ENCODE data around the gene KRT78. TPM values are rescaled to one million over a fixed set of nuclear protein-coding genes. Genes with fewer than 3 reads are reported as not detected.

The KRT78 gene
- polyA plus RNA-seq, 3 donors: not detected

- Histone ChIP-seq H3K4me2 (replicated peaks; ENCODE audit: extremely low read depth, low read length, poor library complexity, severe bottlenecking) (no peak overlapping the region), H3K4me1 (ENCODE audit: control insufficient read depth in 1 of 2, insufficient read depth in 2 of 2, low read length in 2 of 2) (no peaks in the 10 kb centered on the region), H3K9me3 (replicated peaks in 1 of 2; ENCODE audit: control insufficient read depth in 1 of 2, insufficient read depth in 1 of 2, low read length in 2 of 2) (no peaks in the 10 kb centered on the region), H3K27ac (ENCODE audit: low read depth in 1 of 2, low read length in 2 of 2) (no peak overlapping the region), H3K27me3 (ENCODE audit: control insufficient read depth in 2 of 2, insufficient read depth in 2 of 2, low read length in 2 of 2) (no peaks in the 10 kb centered on the region), H4K20me1 (ENCODE audit: insufficient read depth, low read length) (no peaks in the 10 kb centered on the region), H3K9ac (ENCODE audit: insufficient read depth, low read length, poor library complexity, severe bottlenecking) (no peak overlapping the region), H2AFZ (ENCODE audit: insufficient read depth, low read depth, low read length, poor library complexity, severe bottlenecking) (no peak overlapping the region), H3K4me3 (replicated peaks in 1 of 3; ENCODE audit: low read depth in 2 of 3, low read length in 3 of 3) (no peak overlapping the region), H3K79me2 (ENCODE audit: insufficient read depth, low read length) (no peaks in the 10 kb centered on the region), H3K36me3 (replicated peaks in 1 of 2; ENCODE audit: control insufficient read depth in 1 of 2, insufficient read depth in 2 of 2, low read length in 2 of 2) (no peaks in the 10 kb centered on the region)
- Mint-ChIP-seq H3K4me1 (no peaks in the 10 kb centered on the region), H3K36me3 (no peaks in the 10 kb centered on the region), H3K9me3 (peaks cover 0 to 2% (median 0%) of the 10 kb centered on the region in 7 donors), H3K4me3 (no peak overlapping the region), H3K27ac (no peak overlapping the region), H3K27me3 (ENCODE audit: low read depth in 3 of 3) (peaks cover 5 to 9% (median 7%) of the 10 kb centered on the region in 3 donors)
- DNase-seq: no peak
- whole genome bisulfite sequencing (ENCODE audit: insufficient coverage): 71% methylated on average over 5 of the region's 6 CpGs
- intact Hi-C loops (cut with micrococcal nuclease): no loop called here
- TF ChIP-seq CTCF (IDR thresholded peaks at IDR 0.05): no peak
Measured at GRCh38 chr12:52802442-52802841, 46.4 kb downstream of the KRT78 start.

GRCh38 chr12:52801773-52802172 lies 47.0 kb downstream of the KRT78 start:
- DNase-seq: no peak
- H3K4me3 Mint-ChIP-seq: no peak overlapping the region
- intact Hi-C loops (cut with micrococcal nuclease): no loop called here
- no peak for TF ChIP-seq CTCF (IDR thresholded peaks at IDR 0.05)
- Histone ChIP-seq H3K79me2 (ENCODE audit: insufficient read depth, low read length) (no peaks in the 10 kb centered on the region), H4K20me1 (ENCODE audit: insufficient read depth, low read length) (no peaks in the 10 kb centered on the region), H3K4me2 (replicated peaks; ENCODE audit: extremely low read depth, low read length, poor library complexity, severe bottlenecking) (no peak overlapping the region), H3K36me3 (replicated peaks in 1 of 2; ENCODE audit: control insufficient read depth in 1 of 2, insufficient read depth in 2 of 2, low read length in 2 of 2) (no peaks in the 10 kb centered on the region), H3K9me3 (replicated peaks in 1 of 2; ENCODE audit: control insufficient read depth in 1 of 2, insufficient read depth in 1 of 2, low read length in 2 of 2) (no peaks in the 10 kb centered on the region), H3K27ac (ENCODE audit: low read depth in 1 of 2, low read length in 2 of 2) (no peak overlapping the region), H3K9ac (ENCODE audit: insufficient read depth, low read length, poor library complexity, severe bottlenecking) (no peak overlapping the region), H3K4me1 (ENCODE audit: control insufficient read depth in 1 of 2, insufficient read depth in 2 of 2, low read length in 2 of 2) (no peaks in the 10 kb centered on the region), H3K27me3 (ENCODE audit: control insufficient read depth in 2 of 2, insufficient read depth in 2 of 2, low read length in 2 of 2) (no peaks in the 10 kb centered on the region), H3K4me3 (replicated peaks in 1 of 3; ENCODE audit: low read depth in 2 of 3, low read length in 3 of 3) (no peak overlapping the region), H2AFZ (ENCODE audit: insufficient read depth, low read depth, low read length, poor library complexity, severe bottlenecking) (no peak overlapping the region)
- no peak overlapping the region for H3K27ac Mint-ChIP-seq
- H3K27me3 Mint-ChIP-seq (ENCODE audit: low read depth in 3 of 3): peaks cover 5 to 9% (median 7%) of the 10 kb centered on the region in 3 donors
- 100% methylated on average over 2 of the region's 3 CpGs for WGBS (ENCODE audit: insufficient coverage)
- H3K9me3 Mint-ChIP-seq: peaks cover 0 to 2% (median 0%) of the 10 kb centered on the region in 7 donors
- H3K36me3 Mint-ChIP-seq: no peaks in the 10 kb centered on the region
- no peaks in the 10 kb centered on the region for H3K4me1 Mint-ChIP-seq

Data from CD14-positive monocyte (primary cell).